Measurements from ENCODE around the gene ODR4. TPM values are rescaled to one million over a fixed set of nuclear protein-coding genes. Genes with fewer than 3 reads are reported as not detected.
"Not testable (repeated sequence)": the region's sequence is repeated elsewhere in the genome, so short reads cannot be mapped to it uniquely, and the experiment has no call there.

ODR4 gene
- total RNA-seq, 1 donor from 2014 or later, result 15.5 TPM

DNA sequence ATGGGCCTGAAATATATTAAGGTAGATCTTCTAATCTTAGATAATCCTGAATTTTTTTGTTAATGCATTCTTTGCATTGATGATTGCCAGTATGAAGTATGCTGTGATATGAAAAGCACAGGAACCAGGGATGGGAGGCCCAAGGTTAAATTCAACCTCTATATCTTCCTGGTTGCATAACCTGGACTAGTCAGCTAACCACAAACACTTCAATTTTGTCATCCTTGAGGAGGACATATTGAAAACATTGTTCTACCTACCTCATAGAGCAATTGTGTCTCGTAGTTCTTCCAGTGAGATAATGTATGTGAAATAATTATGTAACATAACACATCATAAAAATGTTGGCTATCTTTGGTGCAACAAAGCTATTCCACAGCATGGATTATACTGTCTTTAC, 59.7 kb downstream of the ODR4 start:
- Mint-ChIP-seq H3K9me3 (no peaks in the 10 kb centered on the region), H3K27ac (no peak overlapping the region), H3K36me3 (ENCODE audit: low read depth) (peaks cover 5% of the 10 kb centered on the region), H3K4me3 (no peak overlapping the region), H3K4me1 (ENCODE audit: low read depth) (no peaks in the 10 kb centered on the region), H3K27me3 (ENCODE audit: insufficient read depth) (no peaks in the 10 kb centered on the region)
- intact Hi-C loops (cut with micrococcal nuclease), result no loop called here
- no peak for DNase-seq (ENCODE audit: low spot score)

DNA sequence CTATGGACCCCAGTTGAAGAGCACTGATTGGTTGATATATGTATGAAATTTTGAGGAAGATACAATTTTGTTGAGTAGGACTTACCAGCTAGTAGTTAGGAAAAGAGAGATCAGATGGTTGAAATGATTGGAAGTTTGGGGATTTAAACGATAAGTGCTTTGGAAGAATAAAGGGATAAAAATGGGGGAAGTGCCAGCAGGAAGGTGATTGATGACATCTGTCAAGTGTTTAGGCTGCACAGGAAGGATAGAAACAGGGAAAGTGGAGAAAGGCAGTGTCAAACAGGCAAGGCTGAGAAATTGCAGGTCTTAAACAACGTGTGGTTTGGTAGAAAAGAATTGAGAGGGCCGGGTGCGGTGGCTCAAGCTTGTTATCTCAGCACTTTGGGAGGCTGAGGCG, 62.9 kb downstream of the ODR4 start:
- intact Hi-C loops (cut with micrococcal nuclease), result no loop called here
- Mint-ChIP-seq H3K27me3 (ENCODE audit: insufficient read depth) (no peaks in the 10 kb centered on the region), H3K27ac (no peak overlapping the region), H3K36me3 (ENCODE audit: low read depth) (peaks cover 2% of the 10 kb centered on the region), H3K4me1 (ENCODE audit: low read depth) (peaks cover 15% of the 10 kb centered on the region), H3K4me3 (no peak overlapping the region), H3K9me3 (no peaks in the 10 kb centered on the region)
- DNase-seq (ENCODE audit: low spot score), result no peak

DNA sequence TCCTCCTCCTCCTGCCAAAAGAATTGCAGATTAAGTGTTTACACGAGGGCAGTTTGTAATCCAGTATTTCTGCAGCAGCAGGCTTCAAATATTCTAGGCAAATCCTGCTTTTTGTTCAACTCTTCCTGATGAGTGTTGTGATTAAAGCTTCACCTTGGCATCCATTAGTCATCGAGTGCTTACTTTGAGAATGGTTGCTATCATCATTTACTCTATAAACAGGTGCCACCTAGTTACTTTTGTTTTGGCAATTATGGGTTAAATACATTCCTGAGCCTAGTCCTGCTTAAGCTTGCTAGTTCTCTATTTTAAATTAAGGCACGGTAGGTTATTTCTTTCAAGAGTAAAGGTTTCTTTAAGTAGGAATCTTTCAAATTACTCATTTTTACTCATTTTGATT, 64.9 kb downstream of the ODR4 start:
- H3K36me3 Mint-ChIP-seq (ENCODE audit: low read depth), result peaks cover 2% of the 10 kb centered on the region
- H3K4me3 Mint-ChIP-seq, result no peak overlapping the region
- peaks cover 15% of the 10 kb centered on the region for H3K4me1 Mint-ChIP-seq (ENCODE audit: low read depth)
- intact Hi-C loops (cut with micrococcal nuclease), result no loop called here
- H3K27me3 Mint-ChIP-seq (ENCODE audit: insufficient read depth), result no peaks in the 10 kb centered on the region
- H3K9me3 Mint-ChIP-seq, result no peaks in the 10 kb centered on the region
- DNase-seq (ENCODE audit: low spot score), result no peak
- H3K27ac Mint-ChIP-seq, result no peak overlapping the region

DNA sequence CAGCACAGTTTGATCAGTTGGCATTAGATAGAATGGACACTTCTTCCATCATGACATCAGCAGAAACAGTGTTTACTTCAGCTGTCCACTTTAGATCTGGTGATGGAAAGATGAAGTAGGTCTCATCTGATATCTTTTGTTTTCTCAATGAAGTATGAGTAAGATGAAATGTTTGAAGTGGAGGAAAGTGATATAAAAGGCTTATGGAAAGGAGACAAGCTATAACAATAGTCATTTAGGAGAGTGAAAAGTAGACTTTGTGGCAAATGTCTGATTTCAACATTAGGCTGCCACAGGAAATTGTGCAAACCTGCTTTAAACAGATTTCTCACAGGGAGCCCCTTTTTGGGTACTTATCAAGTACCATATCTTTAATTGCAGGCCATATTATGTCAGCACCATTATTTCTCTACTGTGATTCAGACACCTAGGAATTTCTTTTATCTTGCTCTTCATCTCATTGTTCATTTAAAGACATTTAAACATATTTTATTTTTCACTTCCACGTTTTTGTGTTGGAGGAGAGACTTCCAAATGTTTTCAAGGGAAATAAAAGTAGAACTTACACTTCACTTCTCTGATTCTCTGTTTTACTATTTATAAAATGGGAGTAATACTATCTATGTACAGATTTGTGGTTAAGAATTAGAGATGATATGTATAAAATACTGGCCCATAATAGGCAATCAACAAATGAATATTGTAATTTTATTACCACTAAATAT, 67.2 kb downstream of the ODR4 start:
- H3K4me1 Mint-ChIP-seq (ENCODE audit: low read depth), result peaks cover 15% of the 10 kb centered on the region
- no peaks in the 10 kb centered on the region for H3K36me3 Mint-ChIP-seq (ENCODE audit: low read depth)
- intact Hi-C loops (cut with micrococcal nuclease), result no loop called here
- H3K4me3 Mint-ChIP-seq, result no peak overlapping the region
- no peak overlapping the region for H3K27ac Mint-ChIP-seq
- DNase-seq (ENCODE audit: low spot score), result no peak
- no peaks in the 10 kb centered on the region for H3K9me3 Mint-ChIP-seq
- no peaks in the 10 kb centered on the region for H3K27me3 Mint-ChIP-seq (ENCODE audit: insufficient read depth)

DNA sequence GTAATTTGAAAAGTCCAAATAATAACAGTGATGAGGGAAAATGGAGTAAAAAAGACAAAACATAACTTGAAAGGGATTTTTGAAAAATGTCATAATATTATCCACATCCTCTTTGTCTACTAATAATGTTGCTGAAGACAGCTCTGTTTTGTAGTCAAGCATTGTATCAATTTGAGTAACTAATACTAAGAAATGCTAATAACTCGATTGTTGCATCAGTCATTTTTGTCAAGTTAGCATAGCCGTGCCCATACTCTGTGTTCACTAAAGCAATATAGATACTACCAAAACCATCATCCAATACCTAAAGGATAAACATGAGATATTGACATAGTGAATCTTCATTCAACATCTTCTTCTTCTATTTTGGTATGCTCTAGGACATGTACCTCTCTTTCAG, 68.0 kb downstream of the ODR4 start:
- intact Hi-C loops (cut with micrococcal nuclease), result no loop called here

DNA sequence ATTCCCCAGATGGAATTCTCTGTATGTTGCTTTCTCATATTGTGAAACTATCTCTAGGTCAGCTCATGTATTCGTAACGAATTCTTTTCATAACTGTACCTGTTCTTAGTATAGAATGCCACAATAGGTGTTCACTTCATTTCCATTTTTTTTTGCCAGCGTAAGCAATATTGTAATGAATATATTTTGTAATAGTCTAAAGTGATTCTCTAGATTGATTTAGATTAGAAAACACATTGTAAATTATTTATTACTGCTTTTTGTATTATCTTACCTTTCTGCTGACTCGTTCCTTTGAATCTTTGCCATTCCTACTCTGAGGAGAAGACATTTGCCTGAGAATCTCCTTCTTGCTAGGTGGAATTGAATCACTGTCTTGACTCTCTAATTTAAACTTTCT, 70.5 kb downstream of the ODR4 start:
- no peaks in the 10 kb centered on the region for H3K36me3 Mint-ChIP-seq (ENCODE audit: low read depth)
- peaks cover 15% of the 10 kb centered on the region for H3K4me1 Mint-ChIP-seq (ENCODE audit: low read depth)
- H3K27me3 Mint-ChIP-seq (ENCODE audit: insufficient read depth), result no peaks in the 10 kb centered on the region
- H3K9me3 Mint-ChIP-seq, result no peaks in the 10 kb centered on the region
- no peak overlapping the region for H3K4me3 Mint-ChIP-seq
- no peak overlapping the region for H3K27ac Mint-ChIP-seq
- intact Hi-C loops (cut with micrococcal nuclease), result no loop called here
- no peak for DNase-seq (ENCODE audit: low spot score)

More for the DNA sequence above, 68.0 kb downstream of the ODR4 start:
- H3K27ac Mint-ChIP-seq, result no peak overlapping the region
- H3K9me3 Mint-ChIP-seq, result no peaks in the 10 kb centered on the region
- no peaks in the 10 kb centered on the region for H3K36me3 Mint-ChIP-seq (ENCODE audit: low read depth)
- H3K4me3 Mint-ChIP-seq, result no peak overlapping the region
- no peaks in the 10 kb centered on the region for H3K27me3 Mint-ChIP-seq (ENCODE audit: insufficient read depth)
- peaks cover 15% of the 10 kb centered on the region for H3K4me1 Mint-ChIP-seq (ENCODE audit: low read depth)
- DNase-seq (ENCODE audit: low spot score), result no peak

DNA sequence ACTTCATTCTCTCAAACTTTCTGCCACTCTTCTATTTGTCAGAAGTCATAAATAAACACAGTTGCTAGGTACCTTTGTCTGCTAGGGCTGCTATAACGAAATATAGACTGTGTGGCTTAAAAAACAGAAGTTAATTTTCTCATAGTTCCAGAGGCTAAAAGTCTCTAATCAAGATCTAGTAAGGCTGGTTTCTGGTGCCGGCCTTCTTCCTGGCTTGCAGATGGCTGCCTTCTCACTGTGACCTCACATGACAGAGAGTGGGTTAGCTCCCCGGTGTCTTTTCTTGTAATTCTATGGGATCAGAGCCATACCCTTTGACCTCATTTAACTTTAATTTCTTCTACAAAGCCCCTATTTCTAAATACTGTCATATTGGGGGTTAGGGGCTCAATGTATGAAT, 79.3 kb downstream of the ODR4 start:
- intact Hi-C loops (cut with micrococcal nuclease), result no loop called here
- Mint-ChIP-seq H3K27me3 (ENCODE audit: insufficient read depth) (peaks cover 6% of the 10 kb centered on the region), H3K27ac (no peak overlapping the region), H3K36me3 (ENCODE audit: low read depth) (no peaks in the 10 kb centered on the region), H3K9me3 (no peaks in the 10 kb centered on the region), H3K4me1 (ENCODE audit: low read depth) (no peaks in the 10 kb centered on the region), H3K4me3 (no peak overlapping the region)
- DNase-seq (ENCODE audit: low spot score), result no peak

DNA sequence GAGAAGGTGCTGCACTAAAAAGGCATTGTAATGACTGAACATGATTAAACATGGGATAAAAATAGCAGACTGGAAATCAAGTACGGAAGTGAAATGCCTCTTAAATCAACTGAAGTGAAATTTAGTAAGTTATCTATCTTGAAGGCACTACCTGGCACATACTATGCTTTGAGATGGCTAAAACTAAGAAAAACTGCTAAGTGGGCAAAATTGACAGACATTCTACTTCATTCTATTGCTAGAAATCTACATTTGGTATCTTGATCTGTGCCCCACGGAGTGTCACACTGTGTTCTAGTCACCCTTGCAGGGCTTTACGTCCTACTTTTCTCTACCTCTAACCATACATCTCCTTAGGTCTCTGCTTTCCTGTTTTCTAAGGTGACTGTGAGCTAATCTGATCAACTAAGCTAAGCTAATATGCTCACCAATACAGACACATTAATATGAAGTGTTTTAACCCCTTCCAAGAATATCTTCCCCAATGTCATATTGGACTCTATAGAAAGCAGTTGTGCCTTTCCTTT, 81.2 kb downstream of the ODR4 start:
- peaks cover 5% of the 10 kb centered on the region for H3K27me3 Mint-ChIP-seq (ENCODE audit: insufficient read depth)
- no peaks in the 10 kb centered on the region for H3K36me3 Mint-ChIP-seq (ENCODE audit: low read depth)
- H3K27ac Mint-ChIP-seq, result no peak overlapping the region
- no peak for DNase-seq (ENCODE audit: low spot score)
- no peaks in the 10 kb centered on the region for H3K4me1 Mint-ChIP-seq (ENCODE audit: low read depth)
- H3K9me3 Mint-ChIP-seq, result no peaks in the 10 kb centered on the region
- intact Hi-C loops (cut with micrococcal nuclease), result no loop called here
- no peak overlapping the region for H3K4me3 Mint-ChIP-seq

DNA sequence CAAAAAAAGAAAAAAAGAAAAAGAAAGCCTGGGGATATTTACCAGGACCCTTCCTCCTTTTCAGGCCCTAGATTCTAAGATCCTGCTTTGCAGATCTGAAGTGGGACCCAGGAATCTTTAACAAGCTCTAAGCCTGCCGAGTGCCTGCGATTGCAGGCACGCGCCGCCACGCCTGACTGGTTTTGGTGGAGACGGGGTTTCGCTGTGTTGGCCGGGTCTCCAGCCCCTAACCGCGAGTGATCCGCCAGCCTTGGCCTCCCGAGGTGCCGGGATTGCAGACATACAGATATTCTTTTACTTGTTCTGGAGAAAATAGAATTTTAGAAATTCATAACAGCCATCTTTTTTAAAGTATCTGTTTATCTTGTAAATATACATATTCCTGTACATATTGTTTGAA, 83.5 kb downstream of the ODR4 start:
- H3K4me3 Mint-ChIP-seq; H3K9me3 Mint-ChIP-seq; H3K36me3 Mint-ChIP-seq (ENCODE audit: low read depth); H3K27ac Mint-ChIP-seq; H3K4me1 Mint-ChIP-seq (ENCODE audit: low read depth); intact Hi-C loops (cut with micrococcal nuclease); H3K27me3 Mint-ChIP-seq (ENCODE audit: insufficient read depth); DNase-seq (ENCODE audit: low spot score): not testable (repeated sequence)

DNA sequence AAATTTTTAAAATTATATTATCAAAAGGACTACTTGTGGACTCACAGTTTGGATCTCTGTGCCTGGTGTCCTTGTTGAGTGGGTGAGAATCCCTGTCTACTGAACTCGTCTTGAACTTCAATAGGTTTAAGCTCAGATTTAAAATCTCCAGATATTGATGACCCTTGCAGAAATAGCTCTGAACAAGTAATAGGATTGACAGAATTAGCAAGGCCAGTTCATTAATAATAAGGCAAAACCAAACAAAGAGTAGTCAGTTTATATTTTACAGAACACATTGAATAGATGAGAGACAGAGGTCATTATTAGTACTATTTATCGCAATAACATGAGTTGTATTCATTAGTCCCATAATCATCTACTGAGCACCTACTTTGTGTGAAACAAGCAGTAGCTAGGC, 85.4 kb downstream of the ODR4 start, which contains the start of gene PDC:
PDC (minus strand) TSS at position 101 of the 400 bp plus-strand sequence. CDS start 11,655 bp downstream, outside the sequence.
- H3K4me3 Mint-ChIP-seq, result no peak within 1 kb of the TSS
- intact Hi-C loops (cut with micrococcal nuclease), result no loop called here

DNA sequence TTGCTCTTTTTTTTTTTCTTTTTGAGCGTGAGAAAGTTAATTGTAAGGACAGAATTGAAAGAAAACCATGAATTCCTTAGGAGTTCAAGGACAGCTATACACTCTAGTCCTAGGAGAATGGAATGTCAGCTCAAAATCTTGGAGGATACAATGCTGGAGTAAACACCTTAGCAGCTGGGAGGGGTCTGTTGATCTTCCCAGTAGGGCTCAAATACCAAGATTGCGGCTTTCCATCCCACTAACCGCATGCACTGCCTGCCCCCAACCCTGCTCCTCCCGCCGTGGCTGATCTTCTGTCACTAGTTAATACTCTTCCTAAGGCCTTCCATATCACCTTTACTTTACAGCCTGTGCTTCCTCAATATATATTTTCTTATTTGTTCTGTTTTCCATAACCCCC, 87.9 kb downstream of the ODR4 start:
- intact Hi-C loops (cut with micrococcal nuclease), result no loop called here
- no peak for DNase-seq (ENCODE audit: low spot score)
- no peaks in the 10 kb centered on the region for H3K4me1 Mint-ChIP-seq (ENCODE audit: low read depth)
- H3K27ac Mint-ChIP-seq, result no peak overlapping the region
- H3K27me3 Mint-ChIP-seq (ENCODE audit: insufficient read depth), result peaks cover 9% of the 10 kb centered on the region
- no peak overlapping the region for H3K4me3 Mint-ChIP-seq
- no peaks in the 10 kb centered on the region for H3K9me3 Mint-ChIP-seq
- no peaks in the 10 kb centered on the region for H3K36me3 Mint-ChIP-seq (ENCODE audit: low read depth)

More for the DNA sequence above, 85.4 kb downstream of the ODR4 start, which contains the start of gene PDC:
- DNase-seq (ENCODE audit: low spot score), result no peak
- Mint-ChIP-seq H3K27ac (no peak within 1 kb of the TSS), H3K36me3 (ENCODE audit: low read depth) (no peaks in the 10 kb centered on the region), H3K4me1 (ENCODE audit: low read depth) (no peaks in the 10 kb centered on the region), H3K9me3 (no peaks in the 10 kb centered on the region), H3K27me3 (ENCODE audit: insufficient read depth) (peaks cover 4% of the 10 kb centered on the region)

DNA sequence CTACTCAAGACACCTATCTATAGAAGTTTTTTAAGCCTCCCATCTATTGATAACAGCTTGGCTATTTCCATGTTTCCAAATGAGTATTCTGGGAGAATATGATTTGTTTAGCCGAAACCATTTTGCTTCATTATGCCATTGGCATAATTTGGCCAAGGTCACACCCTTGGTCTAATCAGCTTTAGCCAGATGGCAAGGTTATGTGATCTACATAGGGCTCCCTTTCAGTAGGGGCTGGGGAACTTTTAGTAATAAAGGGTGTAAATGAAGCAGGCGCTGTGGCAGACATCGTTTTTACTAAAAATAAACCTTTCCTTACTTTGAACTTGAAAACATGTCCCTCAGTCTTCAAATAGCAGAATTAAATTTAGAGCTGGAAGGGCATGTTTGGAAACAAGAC, 88.3 kb downstream of the ODR4 start:
- Mint-ChIP-seq H3K9me3 (no peaks in the 10 kb centered on the region), H3K4me3 (no peak overlapping the region), H3K4me1 (ENCODE audit: low read depth) (no peaks in the 10 kb centered on the region), H3K27me3 (ENCODE audit: insufficient read depth) (peaks cover 9% of the 10 kb centered on the region), H3K36me3 (ENCODE audit: low read depth) (no peaks in the 10 kb centered on the region), H3K27ac (no peak overlapping the region)
- no peak for DNase-seq (ENCODE audit: low spot score)
- intact Hi-C loops (cut with micrococcal nuclease), result no loop called here

DNA sequence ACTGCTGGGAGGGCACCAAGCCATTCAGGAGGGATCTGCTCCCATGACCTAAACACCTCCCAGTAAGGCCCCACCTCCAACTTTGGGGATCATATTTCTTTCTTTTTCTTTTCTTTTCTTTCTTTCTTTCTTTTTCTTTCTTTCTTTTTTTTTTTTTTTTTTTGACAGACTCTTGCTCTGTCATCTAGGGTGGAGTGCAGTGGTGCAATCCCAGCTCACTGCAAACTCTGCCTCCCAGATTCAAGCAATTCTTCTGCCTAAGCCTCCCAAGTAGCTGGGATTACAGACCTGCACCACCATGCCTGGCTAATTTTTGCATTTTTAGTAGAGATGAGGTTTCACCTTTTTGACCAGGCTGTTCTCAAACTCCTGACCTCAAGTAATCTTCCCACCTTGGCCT, 89.9 kb downstream of the ODR4 start:
- H3K27me3 Mint-ChIP-seq (ENCODE audit: insufficient read depth); H3K36me3 Mint-ChIP-seq (ENCODE audit: low read depth); H3K4me1 Mint-ChIP-seq (ENCODE audit: low read depth); H3K4me3 Mint-ChIP-seq; DNase-seq (ENCODE audit: low spot score); H3K27ac Mint-ChIP-seq; intact Hi-C loops (cut with micrococcal nuclease); H3K9me3 Mint-ChIP-seq: not testable (repeated sequence)

DNA sequence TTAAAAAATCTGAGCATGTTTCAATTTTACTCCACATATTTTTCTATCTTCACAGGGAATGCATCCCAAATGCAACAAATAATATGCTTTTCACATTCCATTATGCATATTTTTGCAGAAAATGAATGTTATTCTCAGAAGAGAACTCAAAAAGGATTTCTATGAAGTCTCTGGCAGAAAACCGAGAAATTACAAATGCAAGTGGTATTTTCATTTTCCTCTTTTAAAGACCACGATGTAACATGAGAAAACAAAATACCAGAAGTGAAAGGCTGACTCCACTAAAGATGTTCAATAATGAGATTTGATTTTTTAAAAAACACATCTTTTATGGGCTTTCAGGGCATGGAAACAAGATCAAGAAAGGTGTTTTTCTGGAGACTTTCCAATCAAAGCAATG, 90.3 kb downstream of the ODR4 start:
- no peaks in the 10 kb centered on the region for H3K9me3 Mint-ChIP-seq
- no peak overlapping the region for H3K27ac Mint-ChIP-seq
- no peaks in the 10 kb centered on the region for H3K4me1 Mint-ChIP-seq (ENCODE audit: low read depth)
- DNase-seq (ENCODE audit: low spot score), result no peak
- no peaks in the 10 kb centered on the region for H3K36me3 Mint-ChIP-seq (ENCODE audit: low read depth)
- H3K27me3 Mint-ChIP-seq (ENCODE audit: insufficient read depth), result peaks cover 11% of the 10 kb centered on the region
- H3K4me3 Mint-ChIP-seq, result no peak overlapping the region
- intact Hi-C loops (cut with micrococcal nuclease), result no loop called here
